Left colon (tissue), 2 donors: ENCODE results near the gene MRPL38. TPM values are rescaled to one million over a fixed set of nuclear protein-coding genes. Genes with fewer than 3 reads are reported as not detected.
A peak's percentile ranks its signal among the peaks of the same experiment; 100 is the strongest.

Experiments
- ATAC-seq: fragments of 200-7000 bp; cut with Tn5 transposase; one replicate; pipeline ENCODE4 v1.9.1; 2020; ENCODE audit warnings: mild to moderate bottlenecking, moderate library complexity
- DNase-seq, 2 donors: peaks; one replicate each; pipeline ENCODE4 v3.0.0-alpha.2; 2020
- intact Hi-C, 2 donors: fragments of 100-400 bp; cut with DNase I in 1 of 2; cut with micrococcal nuclease in 1 of 2; formaldehyde crosslinking; loops; one replicate each; pipeline versions ENCODE4 v1.11.2 to v1.14.0; 2022; cut with DNase I, micrococcal nuclease
- long read RNA-seq: library from polyadenylated mRNA; unstranded; transcript quantifications from one replicate; pipeline ENCODE4 v2.0.0, GENCODE V29; 2021
- total RNA-seq, 2 donors: library from RNA; stranded (reverse); fragmentation: NEBNext Ultra II Directional; extraction: Animal tissue kit (Norgen Biotek cat#: 25700); gene quantifications; one replicate each; pipeline ENCODE4 v1.2.1, GENCODE V29; 2021
- donor health status: DM: no; HTN: no; CAD: no.
- donor health status: DM: yes; HTN: yes; CAD: no.

Gene MRPL38
- total RNA-seq, result 100 to 1,000 TPM in 1 of 2 donors, 10 to 100 TPM in 1; 84.2 to 111 TPM
- long read RNA-seq, transcript MRPL38-201 (9 exons, 1,888 nt), result major isoform, 145 of 155 reads
- long read RNA-seq, partial matches to known transcripts, result 3 of 155 reads
- long read RNA-seq, other reads (novel, unspliced or antisense), result 7 of 155 reads

DNA sequence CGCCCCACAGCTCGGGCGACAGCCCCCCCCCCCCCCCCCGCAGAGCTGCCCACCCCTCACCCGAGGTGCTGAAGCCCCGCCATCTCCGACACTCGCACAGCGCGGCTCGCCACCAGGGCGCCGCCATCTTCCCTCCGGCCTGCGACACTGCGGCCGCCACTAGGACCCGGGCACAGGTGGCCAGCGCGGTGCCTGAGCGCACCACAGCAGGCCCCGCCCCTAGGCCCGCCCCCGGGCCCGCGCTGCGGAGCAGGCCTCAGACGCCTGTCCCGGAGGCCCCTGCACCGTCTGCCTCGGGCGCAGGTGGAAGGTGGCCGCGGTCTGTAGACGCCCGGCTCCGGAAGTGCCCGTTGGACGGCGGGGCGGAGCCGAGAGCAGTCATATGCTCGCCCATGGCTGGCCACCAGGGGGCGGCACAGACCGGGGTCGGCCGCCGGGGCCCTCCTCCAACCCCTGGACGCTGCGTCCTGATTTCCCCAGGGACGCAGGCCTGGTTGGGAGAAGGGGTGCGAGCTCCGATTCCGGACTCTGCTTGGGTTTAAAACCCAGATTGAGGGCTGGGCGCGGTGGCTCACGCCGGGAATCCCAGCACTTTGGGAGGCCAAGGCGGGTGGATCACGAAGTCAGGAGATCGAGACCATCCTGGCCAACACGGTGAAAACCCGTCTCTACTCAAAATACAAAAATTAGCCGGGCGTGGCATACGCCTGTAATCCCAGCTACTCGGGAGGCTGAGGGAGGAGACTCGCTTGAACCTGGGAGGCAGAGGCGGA is at the start of gene MRPL38:
Gene MRPL38 (minus strand): TSS at position 136 of the 773 bp plus-strand sequence. CDS start 9 bp downstream, at position 127.
- DNase-seq (peak; percentile 94), ATAC-seq (peak; percentile 93)
- intact Hi-C loops, result loop anchor here in 1 of 2 donors (5.0 kb wide), 1 partner anchor 97 kb away; the partner anchor contains the start of gene CDK3

- ATAC-seq (no peak), DNase-seq (no peak)
- intact Hi-C loops, result no loop called here
Observed at GRCh38 chr17:75950855-75951554, 46.3 kb upstream of the MRPL38 start.

DNA sequence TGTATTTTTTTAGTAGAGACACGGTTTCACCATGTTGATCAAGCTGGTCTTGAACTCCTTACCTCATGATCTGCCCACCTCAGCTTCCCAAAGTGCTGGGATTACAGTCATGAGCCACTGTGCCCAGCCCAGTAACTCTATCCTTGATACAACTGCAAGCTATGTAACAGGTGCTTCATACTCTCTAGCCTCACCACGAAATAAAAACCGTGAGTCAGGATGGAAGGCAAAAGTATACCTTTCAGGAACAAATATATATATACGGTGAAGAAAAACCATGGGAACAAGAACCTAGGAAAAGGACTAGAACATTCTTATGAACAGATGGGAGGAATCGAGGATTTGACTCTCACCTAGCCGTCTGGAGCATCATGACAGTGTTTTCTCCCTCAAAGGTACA is 45.7 kb upstream of the MRPL38 start:
- ATAC-seq, result no peak
- intact Hi-C loops, result no loop called here
- DNase-seq, result no peak

DNA sequence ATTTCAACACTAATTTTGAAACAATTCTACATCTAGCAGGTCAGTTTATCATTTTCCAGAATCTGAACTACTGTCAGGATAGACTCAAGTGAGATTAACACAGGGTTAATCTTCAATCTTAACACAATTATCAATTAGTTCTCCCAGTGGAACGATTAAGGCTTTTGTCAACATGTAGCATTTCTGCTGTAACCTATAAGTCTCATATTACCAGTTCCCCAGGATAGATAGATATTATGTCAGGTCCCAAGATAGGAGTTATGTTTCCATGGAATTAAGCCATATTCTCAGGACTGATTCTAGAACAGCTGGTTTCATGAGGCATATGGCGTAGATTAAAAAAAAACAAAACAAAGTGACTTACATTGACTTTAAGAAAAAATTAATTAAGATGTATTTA is 40.5 kb upstream of the MRPL38 start:
- DNase-seq (no peak), ATAC-seq (no peak)
- intact Hi-C loops, result no loop called here

DNA sequence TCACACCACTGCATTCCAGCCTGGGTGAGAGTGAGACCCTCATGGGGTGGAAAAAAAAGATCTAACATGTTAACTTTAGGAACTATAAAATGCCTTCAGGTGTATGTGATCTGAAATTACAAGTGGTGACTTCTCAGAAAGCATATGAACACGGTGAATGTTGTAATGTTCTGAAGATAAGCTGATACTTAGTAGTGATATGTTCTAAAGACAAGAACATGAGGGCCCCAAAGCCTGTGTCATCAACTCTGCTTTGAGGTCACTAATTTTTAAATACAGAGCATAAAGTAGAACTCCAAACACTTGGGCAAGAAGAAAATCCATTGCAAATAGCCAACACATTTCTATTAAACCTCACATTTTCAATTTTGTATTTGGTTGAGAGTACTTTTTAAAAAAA is 38.8 kb upstream of the MRPL38 start:
- intact Hi-C loops, result no loop called here
- no peak for DNase-seq
- ATAC-seq, result no peak

DNA sequence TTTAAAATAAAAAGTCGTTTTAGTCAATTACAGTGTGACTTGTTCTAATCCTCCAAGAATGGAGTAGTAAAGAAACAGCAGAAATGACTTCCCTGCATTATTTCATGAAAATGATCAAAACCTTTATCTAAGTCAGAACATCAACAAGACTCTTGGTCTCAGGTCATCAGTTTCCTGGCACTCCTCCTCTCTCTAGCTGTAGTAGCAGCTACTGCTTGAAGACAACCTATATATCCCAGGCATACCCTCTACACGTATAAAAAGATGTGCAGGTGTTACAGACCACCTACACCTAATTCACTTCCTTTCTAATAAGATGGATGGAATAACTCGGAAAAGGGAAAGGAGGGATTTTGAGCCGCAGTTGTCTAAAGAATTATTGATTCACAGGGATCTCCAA is 37.8 kb upstream of the MRPL38 start:
- no peak for DNase-seq
- ATAC-seq, result no peak
- intact Hi-C loops, result no loop called here

DNA sequence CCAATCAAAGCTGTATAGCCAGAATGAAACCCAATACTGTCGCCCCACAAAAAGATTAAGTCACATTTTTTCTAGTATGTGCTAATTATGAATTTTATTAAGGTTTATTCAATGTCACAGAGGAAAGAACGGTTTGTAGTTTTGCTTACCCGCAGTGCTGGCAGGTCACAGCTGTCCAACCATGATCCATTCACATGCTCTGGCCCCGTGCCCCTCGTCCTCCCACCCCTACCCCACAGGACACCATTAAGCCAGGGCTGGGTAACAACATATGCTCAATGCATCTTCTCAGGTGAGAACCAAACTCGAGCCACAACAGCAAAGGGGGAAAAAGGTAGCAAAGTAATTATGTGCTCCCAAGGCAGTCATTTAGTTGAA is 36.7 kb upstream of the MRPL38 start:
- intact Hi-C loops, result no loop called here
- no peak for DNase-seq

GRCh38 chr17:75940727-75941441 is 36.2 kb upstream of the MRPL38 start, which contains the start of gene FBF1:
Gene FBF1, minus strand, starts transcription at chr17:75941042. Its CDS starts 2,893 bp downstream, at chr17:75938149.
- intact Hi-C loops, result no loop called here
- DNase-seq (peak; percentile 94 to 95), ATAC-seq (peak; percentile 99)

More for the DNA sequence above, 36.7 kb upstream of the MRPL38 start:
- ATAC-seq, result no peak

DNA sequence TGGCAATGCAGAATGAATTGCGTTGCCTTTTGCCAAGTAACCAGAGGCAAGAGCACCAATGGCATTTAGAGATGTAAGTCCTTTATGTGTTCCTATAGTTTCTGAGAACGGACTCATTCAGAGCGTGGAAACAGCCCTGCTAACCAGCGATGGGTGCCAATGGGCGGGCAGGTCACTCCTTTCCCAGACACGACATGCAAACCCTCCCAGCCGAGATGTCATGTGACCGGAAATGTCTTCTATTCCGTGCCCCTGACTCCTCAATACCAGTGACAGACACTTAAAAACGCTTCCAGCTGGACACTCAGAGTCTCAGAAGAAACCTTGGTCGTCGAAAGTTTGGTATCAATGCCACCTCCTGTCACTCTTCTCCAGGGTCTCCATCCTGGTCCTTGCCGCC is 33.0 kb upstream of the MRPL38 start:
- intact Hi-C loops, result no loop called here
- ATAC-seq, result no peak
- DNase-seq, result no peak

DNA sequence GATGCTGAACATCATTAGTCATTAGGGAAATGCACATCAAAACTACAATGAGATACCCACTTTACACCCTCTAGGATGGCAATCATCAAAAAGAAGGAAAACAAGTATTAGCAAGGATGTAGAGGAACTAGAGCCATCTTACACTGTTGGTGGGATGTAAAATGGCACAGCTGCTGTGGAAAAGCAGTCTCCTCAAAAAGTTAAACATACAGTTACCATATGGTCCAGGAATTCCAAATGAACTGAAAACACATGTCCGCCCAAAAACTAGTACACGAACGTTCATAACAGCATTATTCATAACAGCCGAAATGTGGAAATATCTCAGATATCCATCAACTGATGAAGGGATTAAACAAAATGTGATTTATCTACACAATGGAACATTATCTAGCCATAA is 29.1 kb upstream of the MRPL38 start:
- intact Hi-C loops, result no loop called here
- DNase-seq (no peak), ATAC-seq (no peak)

- intact Hi-C loops, result no loop called here
Observed at GRCh38 chr17:75932852-75933251, 28.2 kb upstream of the MRPL38 start.

DNA sequence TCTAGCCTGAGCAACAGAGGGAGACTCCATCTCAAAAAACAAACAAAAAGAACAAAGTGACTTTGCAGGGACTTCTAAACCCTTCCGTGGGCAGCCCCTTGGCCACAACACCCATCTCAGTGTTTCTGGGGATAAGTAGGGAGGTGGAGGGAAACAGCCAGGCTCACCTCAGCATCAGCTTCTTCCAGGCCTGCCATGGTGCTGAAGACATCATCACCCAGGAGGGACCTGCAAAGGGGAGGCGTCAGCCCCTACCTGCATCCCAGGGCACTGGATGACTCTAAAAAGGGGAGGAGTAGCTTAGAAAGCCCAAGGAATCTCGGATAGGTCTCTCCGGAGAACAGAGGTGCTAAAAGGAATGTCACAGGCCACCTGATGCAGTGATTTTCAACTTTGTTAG is 26.4 kb upstream of the MRPL38 start:
- no peak for DNase-seq
- intact Hi-C loops, result no loop called here

More at GRCh38 chr17:75932852-75933251, 28.2 kb upstream of the MRPL38 start:
- DNase-seq (no peak), ATAC-seq (no peak)

DNA sequence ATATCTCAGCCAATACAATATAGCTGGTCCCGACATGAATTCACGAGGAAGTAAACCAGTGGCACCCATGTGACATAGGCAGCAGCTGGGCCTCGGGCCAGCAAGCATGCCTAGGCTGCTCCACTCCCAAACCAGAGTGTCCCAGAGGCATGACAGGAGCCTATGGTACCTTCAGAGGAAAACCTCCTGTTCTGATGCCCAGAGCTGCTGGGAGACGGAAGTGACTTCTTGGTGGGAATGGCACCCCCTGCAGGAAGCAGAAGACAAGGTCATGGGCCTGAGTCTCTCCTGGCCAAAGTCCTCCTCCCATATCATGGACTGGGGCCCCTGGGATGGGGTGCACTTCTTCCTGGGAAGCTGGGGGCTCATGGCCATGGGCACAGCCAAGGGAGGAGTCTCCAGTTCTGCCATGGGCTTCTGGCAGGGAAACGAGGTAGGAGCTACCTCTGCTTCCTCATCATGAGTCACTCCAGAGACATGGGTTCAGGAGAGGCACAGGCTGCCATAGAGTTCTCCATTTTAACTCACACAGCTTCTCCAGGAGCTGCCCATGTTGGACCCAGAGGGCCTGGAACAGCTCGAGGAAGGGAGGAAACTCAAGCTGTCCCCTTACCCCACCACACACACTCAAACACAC is 22.7 kb upstream of the MRPL38 start:
- DNase-seq, result peak in 1 of 2 donors; percentile 36
- intact Hi-C loops, result no loop called here
- peak; percentile 67 for ATAC-seq

More for the DNA sequence above, 26.4 kb upstream of the MRPL38 start:
- no peak for ATAC-seq

GRCh38 chr17:75926456-75926855 is 21.8 kb upstream of the MRPL38 start:
- no peak for DNase-seq
- intact Hi-C loops, result no loop called here

DNA sequence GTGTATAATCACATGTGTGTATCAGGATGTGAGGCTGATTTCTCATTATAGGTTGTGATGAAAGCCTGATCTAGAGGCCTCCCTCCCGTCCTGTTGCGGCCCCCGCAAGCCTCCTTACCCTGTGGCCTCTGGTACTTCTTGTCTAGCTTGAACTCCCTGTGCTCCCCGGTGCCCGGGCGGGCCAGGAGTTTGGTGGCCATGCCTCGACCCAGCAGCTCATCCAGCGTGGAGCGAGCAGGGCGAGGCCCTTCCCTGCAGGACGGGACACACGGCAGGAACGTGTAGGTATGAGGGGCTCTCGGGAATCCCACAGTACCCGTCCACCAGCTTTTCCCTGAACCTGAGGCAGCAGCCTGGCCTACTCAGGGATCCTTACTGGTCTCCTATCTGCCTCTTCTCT is 21.2 kb upstream of the MRPL38 start:
- DNase-seq, result no peak
- no peak for ATAC-seq
- intact Hi-C loops, result no loop called here

More at GRCh38 chr17:75926456-75926855, 21.8 kb upstream of the MRPL38 start:
- no peak for ATAC-seq

- intact Hi-C loops, result no loop called here
- DNase-seq (no peak), ATAC-seq (no peak)
Observed at GRCh38 chr17:75925103-75925502, 20.4 kb upstream of the MRPL38 start.

DNA sequence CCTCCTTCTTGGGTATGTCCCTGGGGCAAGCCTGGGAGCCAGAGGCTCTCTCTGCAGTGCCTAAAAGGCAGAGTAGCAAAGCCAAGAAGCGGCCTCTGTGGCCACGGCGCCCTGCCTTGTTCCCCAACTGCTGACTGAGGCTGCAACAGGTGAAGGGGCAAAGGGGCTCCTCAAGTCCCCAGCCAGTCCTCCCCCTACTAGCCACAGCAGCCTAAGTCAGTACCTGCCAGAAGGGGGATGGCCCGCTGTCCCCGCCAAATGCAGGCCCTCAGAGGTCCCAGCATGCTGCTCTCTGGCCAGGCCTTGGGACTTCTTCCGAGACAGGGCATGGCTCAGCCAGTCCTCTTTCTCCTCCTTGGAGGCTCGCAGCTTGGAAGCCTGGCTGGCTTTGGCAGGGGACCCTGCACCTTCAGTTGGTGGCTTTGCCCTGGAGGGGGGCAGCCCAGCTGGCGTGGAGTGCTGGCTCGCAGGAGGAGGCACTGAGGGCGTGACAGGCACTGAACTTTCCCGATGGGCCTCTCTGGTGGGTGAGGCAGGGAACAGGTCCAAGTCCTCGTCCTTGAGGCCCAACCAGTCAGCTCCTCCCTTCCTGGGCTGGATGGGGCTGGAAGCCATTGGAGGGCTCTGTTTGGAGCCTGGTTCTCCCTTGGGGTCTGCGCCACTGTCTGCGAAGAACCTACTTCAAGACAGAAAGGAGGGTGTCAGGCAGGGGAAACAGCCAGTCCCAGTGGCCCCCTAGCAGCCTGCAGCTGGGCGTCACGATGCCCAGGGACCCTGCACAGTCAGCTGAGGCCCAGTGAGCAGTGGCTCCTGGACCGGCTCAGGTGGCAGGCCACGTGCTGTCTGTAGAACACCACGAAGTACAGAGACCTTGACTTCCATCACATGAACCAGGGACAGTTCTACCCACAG is 18.5 kb upstream of the MRPL38 start:
- intact Hi-C loops, result no loop called here
- DNase-seq (peak in 1 of 2 donors; percentile 44), ATAC-seq (peak; percentile 86)
